Activated naive CD8-positive, alpha-beta T cell treated with anti-CD3 and anti-CD28 coated beads for 36 hours (primary cell): ENCODE measurements around the gene GIGYF2. TPM values are rescaled to one million over a fixed set of nuclear protein-coding genes. Genes with fewer than 3 reads are reported as not detected.

Experiments
- DNase-seq: peaks from one replicate; pipeline ENCODE4 v3.0.0; 2021
- H3K27ac Mint-ChIP-seq: one replicate; pipeline ENCODE4 v1.8.0; 2022; ENCODE audit warnings: mild to moderate bottlenecking, moderate library complexity, mixed read lengths
- H3K27me3 Mint-ChIP-seq: one replicate; pipeline ENCODE4 v1.8.0; 2022; ENCODE audit warnings: mild to moderate bottlenecking, mixed read lengths
- H3K36me3 Mint-ChIP-seq: one replicate; pipeline ENCODE4 v1.8.0; 2021; ENCODE audit warnings: mild to moderate bottlenecking, mixed read lengths
- H3K4me1 Mint-ChIP-seq: one replicate; pipeline ENCODE4 v1.8.0; 2021; ENCODE audit warnings: mixed read lengths
- H3K4me3 Mint-ChIP-seq: one replicate; pipeline ENCODE4 v1.8.0; 2022; ENCODE audit warnings: mild to moderate bottlenecking, moderate library complexity, mixed read lengths
- H3K9me3 Mint-ChIP-seq: one replicate; pipeline ENCODE4 v1.8.0; 2022; ENCODE audit warnings: mixed read lengths
- total RNA-seq, 2 experiments: library from RNA; stranded (reverse); gene quantifications; one replicate each; pipeline ENCODE4 v1.2.3, GENCODE V29; 2021

The GIGYF2 gene
- total RNA-seq, 2 experiments from 2014 or later = 45.2 to 45.7 TPM

DNA sequence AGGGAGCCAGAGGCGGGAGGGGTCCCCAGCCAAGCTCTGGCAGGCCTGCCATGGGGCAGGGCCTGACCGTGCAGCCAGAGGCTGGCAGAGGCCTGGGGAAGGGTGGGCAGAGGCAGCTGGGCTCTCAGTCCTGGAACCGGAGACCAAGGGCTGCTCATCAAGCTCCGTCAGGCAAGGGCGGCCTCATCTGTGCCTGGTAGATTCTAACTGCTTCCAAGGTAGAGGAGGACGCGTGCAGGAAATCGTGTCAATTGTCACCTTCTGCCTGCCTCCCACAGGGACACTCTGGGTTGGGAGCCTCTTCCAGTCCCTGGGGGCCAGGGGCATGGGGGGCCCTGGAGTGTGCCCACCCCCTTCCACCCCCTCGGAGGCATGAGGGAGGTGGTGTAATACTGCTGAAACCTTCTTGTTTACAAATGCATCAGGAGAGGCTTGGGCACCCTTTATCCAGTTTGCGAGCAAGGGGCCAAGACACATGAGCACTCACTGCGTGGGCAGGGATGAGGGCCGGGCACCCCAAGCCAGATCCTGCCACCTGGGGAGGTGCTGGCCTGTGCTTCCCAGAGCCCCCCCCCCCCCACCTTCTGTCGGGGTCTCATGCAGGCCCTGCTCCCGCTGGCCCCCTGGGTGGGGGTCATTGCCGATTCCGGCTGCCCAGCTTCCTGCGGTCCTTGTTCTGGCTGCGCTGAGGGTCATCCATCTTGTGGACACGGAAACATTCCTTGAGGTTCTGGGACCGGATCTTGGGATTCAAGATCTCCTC, 181.9 kb downstream of the GIGYF2 start:
- H3K4me1 Mint-ChIP-seq = peaks cover 5% of the 10 kb centered on the region
- H3K9me3 Mint-ChIP-seq = no peaks in the 10 kb centered on the region
- H3K4me3 Mint-ChIP-seq = no peak overlapping the region
- H3K27ac Mint-ChIP-seq = no peak overlapping the region
- H3K36me3 Mint-ChIP-seq = no peaks in the 10 kb centered on the region
- no peak for DNase-seq
- peaks cover 16% of the 10 kb centered on the region for H3K27me3 Mint-ChIP-seq

DNA sequence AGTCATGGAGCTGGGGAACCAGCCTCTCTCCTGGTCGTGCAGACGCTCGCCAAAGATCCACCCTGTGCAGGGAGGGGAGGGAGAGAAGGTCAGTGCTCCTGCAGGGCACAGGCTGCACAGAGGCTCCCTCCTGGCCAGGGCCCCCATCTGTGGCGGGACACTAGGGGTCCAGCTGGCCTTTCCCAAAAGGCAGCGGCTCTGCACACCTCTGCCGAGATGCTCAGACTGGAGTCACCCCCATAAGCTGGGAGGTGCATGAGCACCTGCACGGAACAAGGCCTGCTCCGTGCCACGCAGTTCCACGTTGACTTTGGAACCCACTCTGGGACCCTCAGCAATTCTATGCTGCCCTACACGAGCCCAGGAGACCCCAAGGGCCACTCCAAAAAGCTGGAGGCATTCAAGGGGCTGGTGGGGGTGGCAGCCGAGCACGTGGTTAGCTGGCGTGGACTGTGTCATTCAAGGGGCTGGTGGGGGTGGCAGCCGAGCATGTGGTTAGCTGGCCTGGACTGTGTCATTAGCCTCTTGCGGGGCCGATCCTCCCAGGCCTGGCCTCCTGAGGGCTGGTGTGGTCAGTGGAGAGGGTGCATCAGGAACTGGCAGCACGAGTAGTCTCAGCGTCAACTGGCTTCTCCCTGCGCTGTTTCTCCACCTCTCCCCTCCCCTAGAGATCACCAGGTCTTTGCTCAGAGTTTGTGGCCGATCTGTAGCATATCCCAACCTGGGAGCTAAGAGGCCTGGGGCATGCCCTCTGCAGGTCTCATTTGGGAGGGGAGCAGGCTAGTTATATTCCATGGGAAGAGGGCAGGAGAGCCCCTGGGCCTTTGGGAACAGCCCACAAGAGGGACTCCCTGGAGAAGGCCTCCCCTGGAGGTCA, 182.7 kb downstream of the GIGYF2 start:
- Mint-ChIP-seq H3K36me3 (no peaks in the 10 kb centered on the region), H3K4me3 (no peak overlapping the region), H3K4me1 (peaks cover 5% of the 10 kb centered on the region), H3K27me3 (peaks cover 13% of the 10 kb centered on the region), H3K9me3 (no peaks in the 10 kb centered on the region), H3K27ac (no peak overlapping the region)
- DNase-seq = no peak

DNA sequence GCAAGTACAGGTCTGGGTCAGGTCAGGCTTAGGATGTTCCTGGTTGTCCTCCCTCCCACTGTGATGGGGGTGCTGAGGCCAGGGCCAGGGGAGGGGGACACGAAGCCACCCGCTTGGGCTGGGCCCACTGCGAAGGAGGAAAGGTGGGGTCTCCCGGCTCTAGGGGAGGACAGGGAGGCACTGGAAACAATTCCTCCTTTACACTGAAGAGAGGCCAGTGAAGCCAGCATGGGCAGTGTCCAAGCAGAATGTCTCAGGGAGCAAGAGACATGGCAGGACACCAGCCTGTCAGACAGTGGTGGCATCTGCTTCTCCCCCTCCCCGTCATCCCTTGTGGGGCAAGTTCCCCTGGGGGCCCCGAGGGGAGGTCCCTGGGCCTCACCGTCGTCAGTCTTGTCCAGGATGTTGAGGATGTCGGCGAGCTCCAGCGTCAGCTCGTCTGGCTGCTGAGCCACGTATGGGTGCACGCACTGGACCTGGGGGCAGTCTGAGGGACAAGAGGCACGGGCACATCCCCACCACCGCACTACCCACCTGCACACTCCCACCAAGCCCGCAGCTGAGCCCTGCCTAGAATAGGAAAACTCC, 183.7 kb downstream of the GIGYF2 start:
- DNase-seq = no peak
- no peaks in the 10 kb centered on the region for H3K9me3 Mint-ChIP-seq
- H3K4me1 Mint-ChIP-seq = no peaks in the 10 kb centered on the region
- H3K4me3 Mint-ChIP-seq = no peak overlapping the region
- H3K36me3 Mint-ChIP-seq = no peaks in the 10 kb centered on the region
- no peak overlapping the region for H3K27ac Mint-ChIP-seq
- peaks cover 3% of the 10 kb centered on the region for H3K27me3 Mint-ChIP-seq

DNA sequence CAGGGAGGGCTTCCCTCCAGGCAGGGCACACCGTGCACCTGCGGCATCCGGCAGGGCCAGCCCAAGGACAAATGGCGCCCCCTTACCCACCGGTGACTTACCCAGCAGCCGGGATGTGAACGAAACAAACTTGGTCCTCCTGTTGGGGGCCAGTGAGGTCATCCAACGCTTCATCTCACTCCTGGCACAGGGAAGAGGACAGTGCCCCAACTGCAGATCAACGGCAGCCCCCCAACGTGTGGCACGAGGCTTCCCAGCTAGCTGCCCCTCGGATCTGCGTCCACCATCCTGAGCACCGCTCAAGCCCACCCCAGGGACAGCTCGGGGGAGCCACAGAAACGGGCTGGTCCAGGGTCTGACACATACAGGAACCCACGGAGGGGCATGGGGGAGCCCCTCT, 185.0 kb downstream of the GIGYF2 start:
- no peaks in the 10 kb centered on the region for H3K36me3 Mint-ChIP-seq
- H3K9me3 Mint-ChIP-seq = no peaks in the 10 kb centered on the region
- no peak overlapping the region for H3K27ac Mint-ChIP-seq
- H3K4me1 Mint-ChIP-seq = no peaks in the 10 kb centered on the region
- peaks cover 3% of the 10 kb centered on the region for H3K27me3 Mint-ChIP-seq
- no peak for DNase-seq
- no peak overlapping the region for H3K4me3 Mint-ChIP-seq

DNA sequence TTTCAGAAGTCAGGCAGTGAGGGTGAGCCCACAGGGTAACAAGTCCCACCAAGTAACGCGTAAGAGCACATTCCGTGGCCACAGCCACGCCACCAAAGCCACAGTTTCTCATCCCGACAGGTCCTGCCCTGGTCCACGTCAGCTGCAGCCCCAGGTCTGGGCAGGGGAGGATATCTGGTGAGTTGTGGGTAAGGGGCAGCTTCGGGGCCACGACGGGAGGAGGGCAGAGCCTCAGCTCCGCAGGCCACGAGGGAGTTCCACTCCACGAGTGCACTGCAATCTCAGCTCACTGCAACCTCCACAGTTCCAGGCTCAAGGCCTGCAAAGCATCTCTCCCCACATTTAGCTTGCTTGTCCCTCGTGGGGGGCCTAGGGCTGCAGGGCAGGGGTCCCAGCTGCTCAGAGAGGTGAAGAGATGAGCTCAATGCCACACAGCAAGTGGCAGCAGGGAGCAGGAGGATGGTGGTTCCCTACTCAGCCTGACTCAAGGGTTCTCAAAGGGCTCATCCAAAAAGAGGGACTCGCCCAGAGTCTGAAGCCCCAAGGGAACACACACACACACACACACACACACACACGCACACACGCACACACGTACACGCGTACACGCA, 185.5 kb downstream of the GIGYF2 start:
- Mint-ChIP-seq H3K4me3 (no peak overlapping the region), H3K9me3 (no peaks in the 10 kb centered on the region), H3K4me1 (no peaks in the 10 kb centered on the region), H3K27ac (no peak overlapping the region), H3K36me3 (no peaks in the 10 kb centered on the region), H3K27me3 (peaks cover 3% of the 10 kb centered on the region)
- DNase-seq = no peak

DNA sequence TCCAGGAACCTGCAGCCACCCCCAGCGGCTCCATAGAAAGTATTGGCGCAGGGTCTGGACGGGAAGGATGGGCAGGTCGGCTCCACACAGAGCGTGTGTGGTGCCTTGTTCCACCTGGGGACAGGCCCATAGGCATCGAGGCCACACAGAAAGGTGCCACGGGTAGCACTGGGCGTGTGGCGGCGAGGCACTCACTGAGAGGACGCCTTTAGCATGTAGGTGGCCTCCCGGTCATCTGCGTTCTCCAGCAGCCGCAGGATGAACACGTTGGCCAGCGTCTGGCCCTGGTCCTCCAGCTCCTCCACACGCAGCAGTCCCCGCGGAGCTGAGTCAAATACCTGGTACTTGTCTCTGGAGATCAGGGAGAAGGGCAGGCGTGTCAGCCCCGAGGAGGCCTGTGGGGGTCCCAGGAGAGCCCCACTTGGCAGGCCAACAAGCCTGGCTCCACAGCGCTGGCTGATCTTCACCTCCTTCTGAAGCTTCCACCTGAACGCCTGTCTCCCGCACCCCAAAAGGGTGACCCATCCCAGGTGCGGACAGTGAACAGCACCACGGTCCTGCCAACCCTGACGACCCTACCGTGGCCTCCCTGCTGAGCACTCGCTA, 186.1 kb downstream of the GIGYF2 start:
- DNase-seq = no peak
- Mint-ChIP-seq H3K27ac (no peak overlapping the region), H3K4me3 (no peak overlapping the region)

DNA sequence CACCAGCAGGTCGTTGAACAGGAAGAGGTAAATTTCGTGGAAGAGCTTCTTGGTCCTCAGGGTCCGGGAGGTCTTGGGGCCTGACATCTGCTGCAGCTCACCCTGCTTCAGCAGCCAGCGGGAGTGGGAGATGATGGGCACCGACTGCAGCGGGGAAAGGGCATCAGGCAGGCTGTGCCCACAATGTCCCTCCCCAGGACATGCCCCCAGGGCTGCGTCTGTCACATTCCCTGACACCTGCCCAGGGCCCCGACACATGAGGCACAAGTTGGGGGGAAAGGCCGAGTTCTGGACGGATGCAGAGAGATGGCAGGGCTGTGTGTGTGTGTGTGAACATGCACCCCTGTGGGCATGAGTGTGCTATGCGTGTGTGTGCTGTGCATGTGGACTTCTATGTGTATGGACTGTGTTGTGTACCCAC, 186.9 kb downstream of the GIGYF2 start:
- no peaks in the 10 kb centered on the region for H3K9me3 Mint-ChIP-seq
- no peaks in the 10 kb centered on the region for H3K4me1 Mint-ChIP-seq
- no peak overlapping the region for H3K4me3 Mint-ChIP-seq
- no peak overlapping the region for H3K27ac Mint-ChIP-seq
- no peaks in the 10 kb centered on the region for H3K36me3 Mint-ChIP-seq
- H3K27me3 Mint-ChIP-seq = no peaks in the 10 kb centered on the region
- DNase-seq = no peak

More for the DNA sequence above, 186.1 kb downstream of the GIGYF2 start:
- Mint-ChIP-seq H3K4me1 (no peaks in the 10 kb centered on the region), H3K9me3 (no peaks in the 10 kb centered on the region), H3K36me3 (no peaks in the 10 kb centered on the region), H3K27me3 (no peaks in the 10 kb centered on the region)

DNA sequence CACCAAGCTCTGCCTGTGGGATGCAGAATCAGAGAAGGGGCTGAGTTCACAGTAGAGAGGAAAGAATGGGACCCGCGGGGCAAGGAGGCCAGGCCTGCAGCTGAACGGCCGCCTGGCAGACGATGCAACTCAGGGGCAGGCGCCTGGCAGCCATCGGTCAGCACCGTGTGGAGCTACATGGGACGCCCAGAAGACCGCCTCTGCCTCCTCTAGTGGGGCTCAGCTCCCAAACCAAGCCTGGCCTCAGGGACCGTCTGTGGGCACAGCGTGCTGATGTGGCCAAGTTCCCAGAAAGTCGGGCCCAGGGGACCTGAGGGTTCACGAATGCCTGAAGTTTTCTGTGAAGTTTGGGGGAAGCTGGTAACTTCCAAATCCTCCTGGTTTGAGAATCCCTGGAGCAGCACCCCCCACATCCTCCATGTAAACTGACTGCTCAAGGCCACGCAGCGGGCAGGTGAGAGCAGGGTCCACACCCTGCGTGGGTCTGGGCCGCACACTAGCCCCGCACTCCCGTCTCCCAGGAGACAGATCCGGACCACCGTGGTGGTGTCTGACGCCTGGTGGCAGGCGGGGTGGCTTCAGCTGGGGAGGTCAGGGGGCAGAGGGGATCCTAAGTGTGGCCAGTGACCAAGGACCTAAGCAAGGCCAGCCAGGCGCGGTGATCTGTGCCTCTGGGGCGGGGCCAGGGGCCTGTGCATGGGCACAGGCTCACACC, 187.6 kb downstream of the GIGYF2 start:
- Mint-ChIP-seq H3K4me1 (no peaks in the 10 kb centered on the region), H3K27ac (no peak overlapping the region), H3K4me3 (no peak overlapping the region), H3K9me3 (no peaks in the 10 kb centered on the region), H3K27me3 (no peaks in the 10 kb centered on the region), H3K36me3 (no peaks in the 10 kb centered on the region)
- no peak for DNase-seq

DNA sequence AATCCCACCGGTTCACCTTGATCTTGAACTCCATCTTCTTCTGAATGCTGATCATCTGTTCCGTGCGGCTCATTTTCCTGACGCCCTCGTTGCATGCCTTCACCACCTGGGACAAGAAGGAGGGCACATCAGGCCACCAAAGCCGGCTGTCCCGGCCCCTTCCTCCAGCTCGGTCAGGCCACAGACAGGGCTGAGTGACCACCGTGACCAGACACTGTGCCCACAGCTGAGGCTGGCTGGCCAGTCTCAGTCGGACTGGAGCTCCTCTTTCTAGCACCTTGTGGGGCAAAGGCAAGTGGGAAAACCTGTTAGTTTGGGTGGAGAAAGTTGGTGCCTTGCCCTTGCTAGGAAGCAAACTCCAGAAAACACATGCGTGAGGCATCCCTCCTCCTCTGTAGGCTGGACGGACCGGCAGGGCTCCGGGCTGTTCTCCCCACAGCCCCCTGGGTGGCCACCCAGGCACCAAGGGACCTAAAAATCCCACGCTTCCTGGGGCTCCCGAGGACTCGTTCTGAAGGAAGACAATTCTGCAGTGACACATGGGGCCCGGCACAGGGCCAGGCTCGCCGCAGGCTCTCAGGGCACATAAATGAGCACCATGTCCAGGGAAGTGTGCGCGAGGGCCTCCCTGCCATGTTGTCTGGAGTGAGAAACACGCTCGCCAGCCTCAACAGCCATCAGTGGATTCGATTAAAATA, 188.3 kb downstream of the GIGYF2 start:
- Mint-ChIP-seq H3K4me1 (no peaks in the 10 kb centered on the region), H3K27me3 (peaks cover 3% of the 10 kb centered on the region), H3K9me3 (no peaks in the 10 kb centered on the region), H3K4me3 (no peak overlapping the region), H3K36me3 (no peaks in the 10 kb centered on the region), H3K27ac (no peak overlapping the region)
- no peak for DNase-seq

DNA sequence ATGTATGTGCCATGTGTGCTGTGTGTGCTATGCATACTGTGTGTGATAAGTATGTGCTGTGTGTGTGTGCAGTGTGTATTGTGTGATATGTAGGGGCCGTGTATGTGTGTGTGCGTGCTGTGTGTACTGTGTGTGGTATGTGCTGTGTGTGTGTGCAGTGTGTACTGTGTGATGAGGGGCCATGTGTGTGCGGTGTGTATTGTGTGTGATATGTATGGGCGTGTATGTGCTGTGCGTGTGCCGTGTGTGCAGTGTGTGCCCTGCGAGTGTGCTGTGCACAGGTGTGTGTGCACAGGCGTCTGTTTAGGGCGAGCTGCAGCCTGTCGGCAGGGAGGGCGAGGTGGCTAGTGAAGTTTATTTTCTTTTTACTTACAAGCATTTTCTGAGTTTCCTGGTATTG, 189.0 kb downstream of the GIGYF2 start:
- Mint-ChIP-seq H3K36me3 (no peaks in the 10 kb centered on the region), H3K4me3 (no peak overlapping the region), H3K9me3 (no peaks in the 10 kb centered on the region), H3K27me3 (peaks cover 9% of the 10 kb centered on the region), H3K4me1 (no peaks in the 10 kb centered on the region), H3K27ac (no peak overlapping the region)
- no peak for DNase-seq

DNA sequence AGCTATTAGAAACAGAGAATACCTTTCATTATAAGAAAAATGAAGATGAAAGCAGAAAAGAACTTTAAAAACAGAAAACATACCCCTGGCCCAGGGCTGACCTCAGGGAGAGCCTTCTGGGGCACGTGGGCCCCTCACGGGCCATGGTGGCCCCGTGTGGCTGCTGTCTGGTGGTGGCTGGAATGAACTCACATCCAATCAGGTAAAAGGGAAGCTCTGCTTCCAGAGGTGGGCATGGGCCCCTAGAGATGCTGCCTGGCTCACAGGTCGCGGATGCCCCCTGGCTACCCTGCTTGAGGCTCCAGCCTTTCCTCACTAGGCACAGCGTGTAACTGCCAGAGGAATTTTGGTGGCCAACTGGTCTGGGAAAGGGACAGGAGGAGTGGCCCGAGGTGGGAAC, 189.5 kb downstream of the GIGYF2 start:
- Mint-ChIP-seq H3K27me3 (peaks cover 9% of the 10 kb centered on the region), H3K9me3 (no peaks in the 10 kb centered on the region), H3K36me3 (no peaks in the 10 kb centered on the region), H3K4me3 (no peak overlapping the region), H3K27ac (no peak overlapping the region), H3K4me1 (no peaks in the 10 kb centered on the region)
- DNase-seq = no peak

DNA sequence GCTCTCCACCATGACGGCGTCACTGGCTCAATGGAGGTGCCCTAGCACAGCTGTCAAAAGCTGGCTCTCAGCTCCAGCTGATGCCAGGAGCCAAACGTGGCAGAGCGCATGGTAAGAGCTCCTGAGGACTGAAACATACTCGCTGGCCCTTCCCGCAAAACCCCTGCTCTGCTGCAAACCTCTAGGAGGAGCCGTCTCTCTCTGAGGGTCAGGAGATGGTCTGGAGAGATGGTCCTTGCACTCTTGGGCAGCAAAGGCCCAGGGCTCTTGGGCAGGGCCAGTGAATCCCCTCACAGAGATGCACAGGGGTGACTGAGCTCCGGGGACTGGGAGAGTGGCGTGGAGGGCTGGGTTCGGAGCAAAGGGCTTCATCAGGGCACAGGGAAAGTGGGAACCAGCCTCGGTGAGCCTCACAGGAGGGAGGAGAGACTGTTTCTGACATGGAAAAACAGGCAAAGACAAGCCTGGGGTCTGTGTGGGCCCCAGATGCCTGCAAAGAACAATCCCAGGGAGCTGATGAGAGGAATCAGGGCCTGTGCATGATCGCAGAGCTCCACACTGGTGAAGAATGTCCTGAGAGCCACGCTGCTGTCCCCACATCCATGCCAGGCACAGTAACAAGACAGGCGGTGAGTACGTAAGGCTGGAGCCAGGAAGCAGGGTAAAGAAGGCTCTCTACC, 190.2 kb downstream of the GIGYF2 start:
- Mint-ChIP-seq H3K9me3 (no peaks in the 10 kb centered on the region), H3K4me1 (no peaks in the 10 kb centered on the region), H3K27me3 (peaks cover 9% of the 10 kb centered on the region), H3K36me3 (no peaks in the 10 kb centered on the region), H3K4me3 (no peak overlapping the region), H3K27ac (no peak overlapping the region)
- DNase-seq = no peak

DNA sequence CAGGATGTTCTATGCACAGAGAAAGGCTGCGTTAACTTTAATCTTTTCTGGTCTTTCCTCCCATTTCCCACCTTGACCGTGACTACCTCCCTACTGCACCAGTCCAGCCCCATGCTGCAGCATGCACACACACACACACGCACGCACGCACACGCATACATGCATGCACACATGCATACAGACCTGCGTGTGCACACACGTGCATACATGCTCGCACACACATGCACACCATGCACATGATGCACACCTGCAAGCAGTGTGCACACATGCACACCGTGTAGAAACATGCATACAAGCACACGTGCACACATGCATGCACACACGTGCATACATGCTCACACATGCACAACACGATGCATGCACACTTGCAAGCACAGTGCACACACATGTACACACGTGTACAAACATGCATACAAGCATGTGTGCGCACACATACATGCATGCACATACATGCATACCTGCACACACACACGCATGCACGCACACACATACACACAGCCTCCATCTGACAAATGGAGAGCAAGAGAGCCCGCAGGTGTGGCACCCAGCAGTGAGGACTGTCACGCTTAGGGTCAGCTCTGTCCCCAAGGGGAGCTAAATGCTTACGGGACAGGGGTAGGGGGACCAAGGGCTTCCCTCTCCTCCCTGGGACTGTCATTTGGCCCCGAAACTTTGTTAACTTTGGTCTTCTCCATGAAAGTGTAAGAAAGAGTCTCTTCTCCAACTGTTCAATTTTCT, 191.1 kb downstream of the GIGYF2 start:
- DNase-seq = no peak
- no peaks in the 10 kb centered on the region for H3K36me3 Mint-ChIP-seq
- no peaks in the 10 kb centered on the region for H3K9me3 Mint-ChIP-seq
- H3K27ac Mint-ChIP-seq = no peak overlapping the region
- no peak overlapping the region for H3K4me3 Mint-ChIP-seq
- peaks cover 9% of the 10 kb centered on the region for H3K27me3 Mint-ChIP-seq
- no peaks in the 10 kb centered on the region for H3K4me1 Mint-ChIP-seq
